ENCODE results near the gene ZSWIM6. TPM values are rescaled to one million over a fixed set of nuclear protein-coding genes. Genes with fewer than 3 reads are reported as not detected.

ZSWIM6 gene
- total RNA-seq, 1 donor = 6.9 TPM

GRCh38 chr5:61353293-61353692 is 21.2 kb downstream of the ZSWIM6 start:
- DNase-seq (ENCODE audit: low read depth) = no peak
- H3K4me3 ChIP-seq (ENCODE audit: low read depth, low read length) = no peak overlapping the region
- no peak for TF ChIP-seq CTCF (IDR thresholded peaks at IDR 0.05; ENCODE audit: insufficient read depth, low read length)

GRCh38 chr5:61354199-61354598 is 22.1 kb downstream of the ZSWIM6 start:
- H3K4me3 ChIP-seq (ENCODE audit: low read depth, low read length) = no peak overlapping the region
- no peak for DNase-seq (ENCODE audit: low read depth)
- TF ChIP-seq CTCF (IDR thresholded peaks at IDR 0.05; ENCODE audit: insufficient read depth, low read length) = no peak

GRCh38 chr5:61357745-61358144 is 25.7 kb downstream of the ZSWIM6 start:
- peak; percentile 34 for TF ChIP-seq CTCF (IDR thresholded peaks at IDR 0.05; ENCODE audit: insufficient read depth, low read length)
- no peak for DNase-seq (ENCODE audit: low read depth)

GRCh38 chr5:61362796-61363368 is 30.8 kb downstream of the ZSWIM6 start:
- TF ChIP-seq CTCF (IDR thresholded peaks at IDR 0.05; ENCODE audit: insufficient read depth, low read length) = peak; percentile 19
- H3K4me3 ChIP-seq (ENCODE audit: low read depth, low read length) = no peak overlapping the region
- no peak for DNase-seq (ENCODE audit: low read depth)

More at GRCh38 chr5:61357745-61358144, 25.7 kb downstream of the ZSWIM6 start:
- no peak overlapping the region for H3K4me3 ChIP-seq (ENCODE audit: low read depth, low read length)

- no peak overlapping the region for H3K4me3 ChIP-seq (ENCODE audit: low read depth, low read length)
- DNase-seq (ENCODE audit: low read depth) = no peak
- no peak for TF ChIP-seq CTCF (IDR thresholded peaks at IDR 0.05; ENCODE audit: insufficient read depth, low read length)
Observed at GRCh38 chr5:61363401-61364114, 31.5 kb downstream of the ZSWIM6 start.

- H3K4me3 ChIP-seq (ENCODE audit: low read depth, low read length) = no peak overlapping the region
- no peak for TF ChIP-seq CTCF (IDR thresholded peaks at IDR 0.05; ENCODE audit: insufficient read depth, low read length)
- no peak for DNase-seq (ENCODE audit: low read depth)
Observed at GRCh38 chr5:61366497-61367240, 34.6 kb downstream of the ZSWIM6 start.
